Stimulated activated CD4-positive, alpha-beta T cell treated with anti-CD3 and anti-CD28 coated beads, Interleukin-12 subunit alpha, Interleukin-12 subunit beta, amount 100 ng/mL, for 24 hours (primary cell): ENCODE data around the gene CSNK2A2.

Experiments used
- DNase-seq, 2 experiments: peaks; one replicate each; pipeline ENCODE4 v3.0.0-alpha.2; 2020; ENCODE audit warnings: low read depth in 2 of 2

Gene CSNK2A2

DNA sequence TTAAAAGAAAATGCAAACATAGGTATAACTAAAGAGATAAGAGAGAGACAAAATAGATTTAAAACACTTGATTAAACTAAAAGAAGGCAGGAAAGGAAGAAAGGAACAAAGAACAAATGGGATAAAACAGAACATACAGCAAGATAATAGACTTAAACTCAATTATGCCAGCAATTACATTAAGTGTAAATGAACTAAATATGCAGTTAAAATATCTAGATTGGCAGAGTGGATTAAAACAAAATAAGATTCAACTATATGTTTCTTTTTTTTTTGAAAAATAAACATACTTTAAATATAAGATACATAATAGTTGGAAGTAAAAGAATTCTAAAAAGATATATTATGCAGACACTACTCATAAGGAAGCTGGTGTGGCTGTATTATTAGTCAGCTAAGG lies 59.1 kb downstream of the CSNK2A2 start:
- no peak for DNase-seq

DNA sequence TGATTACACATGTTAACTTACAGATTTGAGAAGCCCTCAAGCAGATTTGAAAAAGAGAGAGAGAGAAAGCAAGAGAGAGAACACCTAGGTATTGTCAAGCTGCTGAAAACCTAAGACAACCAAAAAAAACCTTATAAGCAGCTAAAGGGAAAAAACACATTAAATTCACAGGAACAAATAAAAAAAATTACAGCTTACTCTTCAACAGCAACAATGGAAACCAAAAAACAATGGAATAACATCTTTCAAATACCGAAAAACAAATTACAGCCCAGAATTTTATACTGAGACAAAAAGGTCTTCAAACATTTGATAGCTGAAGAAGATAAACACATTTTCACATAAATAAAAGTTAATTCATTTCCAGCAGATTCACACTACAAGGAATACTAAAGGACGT lies 60.3 kb downstream of the CSNK2A2 start:
- DNase-seq, result no peak

DNA sequence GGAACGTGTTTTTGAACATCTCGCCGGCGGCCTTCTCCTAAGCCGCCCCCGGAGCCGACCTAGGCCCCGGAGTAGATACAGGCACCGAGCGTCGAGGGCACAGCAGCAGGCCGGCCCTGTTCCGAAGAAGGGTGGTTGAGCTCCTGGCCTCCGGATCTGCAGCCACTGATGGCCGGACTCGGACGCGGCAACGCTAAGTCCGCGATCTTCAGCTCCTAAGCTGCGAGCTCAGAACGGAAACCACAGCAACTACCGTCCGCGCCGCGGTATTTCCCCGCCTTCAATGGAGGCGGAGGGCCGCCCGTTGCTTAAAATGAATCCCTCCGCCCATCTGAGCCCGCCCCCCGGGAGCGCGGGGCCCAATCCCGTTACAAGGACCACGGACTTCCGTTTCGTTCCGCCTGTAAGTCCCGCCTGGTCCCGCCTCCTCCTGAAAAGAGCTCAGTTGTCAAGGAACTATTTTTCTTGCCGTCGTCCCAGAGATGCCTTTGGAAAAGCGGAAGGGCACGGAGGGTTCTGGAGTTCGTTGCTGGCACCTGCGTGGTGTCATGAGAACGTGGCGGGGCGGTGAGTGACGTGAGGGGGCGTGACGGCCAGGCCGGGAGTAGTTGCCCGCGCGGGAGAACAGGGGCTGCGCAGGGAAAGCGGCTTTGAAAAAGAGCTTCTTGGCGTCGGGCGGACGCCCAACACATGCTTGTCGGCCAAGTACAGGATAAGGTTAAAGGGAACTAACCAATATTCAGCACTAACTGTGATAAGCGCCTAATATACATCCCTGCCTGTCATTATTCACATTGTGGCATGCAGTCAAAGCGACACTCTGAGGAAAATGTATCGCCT lies 68.6 kb downstream of the CSNK2A2 start, which contains the start of gene CFAP20:
TSS of gene CFAP20 (minus strand) at position 285 of the 840 bp plus-strand sequence. CDS start at position 19, 266 bp downstream.
- peak; percentile 93 to 97 for DNase-seq

DNA sequence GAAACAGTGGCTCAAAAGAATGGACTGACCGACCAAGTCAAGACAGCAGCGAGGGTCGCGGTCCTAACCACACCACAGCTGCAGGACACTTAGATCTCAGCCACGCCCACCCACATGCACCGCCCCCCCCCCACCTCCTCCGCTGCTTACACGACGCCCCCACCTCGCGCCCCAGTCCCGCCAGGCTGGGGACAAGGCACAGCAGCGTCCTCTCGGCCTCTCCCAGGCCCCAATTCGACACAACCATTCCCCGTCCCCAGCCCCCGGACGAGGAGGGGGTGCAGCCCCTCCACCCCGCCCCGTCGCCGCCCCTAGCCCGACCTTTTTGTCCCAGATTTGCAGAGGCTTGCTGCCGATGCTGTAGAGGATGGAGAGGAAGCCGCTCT lies 69.2 kb downstream of the CSNK2A2 start:
- no peak for DNase-seq

DNA sequence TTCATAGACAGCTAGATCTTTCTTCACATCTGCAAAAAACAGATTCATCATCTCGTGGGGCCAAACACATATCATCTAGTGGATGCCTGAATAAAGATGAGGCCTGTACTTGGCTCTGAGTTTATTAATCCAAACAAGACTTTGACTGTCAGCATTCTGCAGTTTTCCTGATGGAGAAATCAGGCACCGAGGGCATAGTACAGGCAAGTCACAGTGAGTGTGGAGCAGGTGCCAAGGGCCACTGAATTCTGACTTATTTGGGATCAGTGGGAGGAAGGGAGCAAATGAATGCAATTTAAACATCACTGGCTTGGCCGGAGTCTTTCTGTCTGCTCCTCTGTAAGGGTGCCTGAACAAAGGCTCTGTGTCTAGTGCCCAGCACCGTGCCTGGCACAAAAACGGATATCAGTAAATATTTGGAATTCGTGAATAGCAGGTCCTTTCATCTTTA lies 69.7 kb downstream of the CSNK2A2 start:
- no peak for DNase-seq

DNA sequence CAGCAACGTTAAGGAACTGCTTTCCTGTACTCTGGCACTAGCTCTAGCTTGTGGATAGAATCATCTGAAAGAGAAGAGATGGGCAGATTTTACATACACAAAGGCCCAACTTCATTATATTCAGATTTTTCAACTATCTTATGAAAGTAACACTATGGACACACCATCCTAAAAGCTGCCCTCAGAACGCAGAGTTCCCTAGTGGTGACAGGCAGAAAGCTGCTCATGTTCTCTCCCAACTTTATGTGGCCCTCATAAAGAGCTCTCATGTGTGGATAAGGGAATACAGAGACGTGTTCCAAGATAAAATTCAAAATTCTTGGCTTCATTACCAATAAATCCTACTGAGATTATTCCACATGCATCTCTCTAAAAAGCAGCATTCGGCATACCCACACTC lies 70.3 kb downstream of the CSNK2A2 start:
- no peak for DNase-seq

DNA sequence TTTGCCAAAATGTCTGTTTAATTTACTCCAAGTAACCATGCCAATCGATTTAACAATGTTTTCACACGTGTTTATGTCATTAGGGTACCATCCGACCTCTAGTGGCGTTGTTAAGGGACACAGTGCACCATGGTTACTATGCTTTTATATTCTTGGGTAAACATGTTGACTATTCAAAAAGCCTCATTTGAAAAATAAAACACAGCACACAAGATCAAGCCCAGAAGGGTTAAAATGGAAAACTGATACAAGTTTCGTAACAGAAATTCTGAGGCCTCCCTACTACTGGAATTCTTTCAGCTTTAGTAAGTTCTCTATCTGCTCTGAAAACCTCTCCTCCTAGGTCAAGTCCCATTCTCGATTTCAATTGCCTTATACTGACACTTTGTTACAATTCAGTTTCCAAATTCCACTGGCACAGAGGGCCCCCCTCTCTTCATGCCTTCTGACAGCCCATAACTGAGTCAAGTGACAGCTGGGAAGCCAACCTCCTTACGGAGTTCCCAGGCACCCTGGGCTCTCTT lies 70.8 kb downstream of the CSNK2A2 start:
- no peak for DNase-seq

DNA sequence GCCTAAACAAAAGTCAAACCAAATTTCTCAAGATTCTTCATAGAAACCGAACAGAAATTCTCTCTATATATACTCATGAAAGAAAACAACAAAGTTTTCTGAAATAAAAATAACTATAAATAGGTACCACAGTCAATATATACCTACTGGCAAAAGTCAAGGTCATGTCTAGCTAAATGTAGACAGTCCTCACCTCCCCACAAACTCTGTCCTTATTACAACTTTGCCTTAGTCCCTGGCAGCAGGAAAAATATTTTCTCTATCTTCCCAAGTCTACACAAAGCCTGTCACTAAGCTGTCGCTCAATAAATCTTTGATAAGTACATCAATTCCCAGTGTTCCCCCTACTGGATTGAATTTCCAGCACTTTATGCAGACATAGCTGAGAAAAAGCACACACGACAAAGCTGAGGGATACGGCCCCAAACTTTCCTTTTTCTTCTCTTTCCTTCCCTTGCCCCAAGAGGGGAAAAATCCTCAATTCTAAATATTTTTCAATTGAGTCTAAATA lies 71.4 kb downstream of the CSNK2A2 start:
- no peak for DNase-seq

DNA sequence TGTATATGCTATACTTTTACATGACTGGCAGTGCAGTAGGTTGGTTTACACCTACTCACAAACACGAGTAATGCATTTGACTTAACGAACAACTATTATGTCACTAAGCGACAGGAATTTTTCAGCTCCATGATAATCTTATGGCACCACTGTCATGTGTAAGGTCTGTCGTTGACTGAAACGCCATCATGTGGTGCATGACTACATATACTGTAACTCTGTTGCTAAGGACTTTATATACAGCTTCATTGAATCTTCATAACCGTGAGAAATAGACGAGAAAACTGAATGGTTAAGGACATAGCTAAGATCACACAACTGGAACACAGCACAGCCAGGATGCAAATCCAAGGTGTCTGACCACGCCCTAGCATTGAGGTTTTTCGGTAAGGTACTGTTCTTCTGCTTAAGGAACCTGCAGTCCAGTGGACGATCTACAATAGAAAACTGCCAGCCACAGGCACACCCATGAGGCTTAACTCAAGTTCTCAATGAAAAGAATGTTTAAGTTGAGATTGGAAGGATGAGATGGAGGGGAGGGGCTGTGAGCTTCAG lies 72.0 kb downstream of the CSNK2A2 start:
- no peak for DNase-seq

DNA sequence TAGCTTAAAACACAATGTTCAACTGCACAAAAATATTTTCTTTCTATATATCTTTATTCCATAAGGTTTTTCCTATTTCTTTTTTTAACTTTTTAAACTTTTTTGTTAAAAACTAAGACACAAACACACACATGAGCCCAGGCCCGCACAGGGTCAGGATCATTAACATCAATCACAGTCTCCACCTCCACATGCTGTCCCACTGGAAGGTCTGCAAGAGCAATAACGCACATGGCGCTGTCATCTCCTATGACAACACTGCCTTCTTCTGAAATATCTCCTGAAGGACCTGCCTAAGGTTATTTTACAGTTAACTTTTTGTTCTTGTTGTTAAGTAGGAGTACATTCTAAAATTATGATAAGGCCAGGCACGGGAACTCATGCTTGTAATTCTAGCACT lies 72.9 kb downstream of the CSNK2A2 start:
- DNase-seq, result no peak

DNA sequence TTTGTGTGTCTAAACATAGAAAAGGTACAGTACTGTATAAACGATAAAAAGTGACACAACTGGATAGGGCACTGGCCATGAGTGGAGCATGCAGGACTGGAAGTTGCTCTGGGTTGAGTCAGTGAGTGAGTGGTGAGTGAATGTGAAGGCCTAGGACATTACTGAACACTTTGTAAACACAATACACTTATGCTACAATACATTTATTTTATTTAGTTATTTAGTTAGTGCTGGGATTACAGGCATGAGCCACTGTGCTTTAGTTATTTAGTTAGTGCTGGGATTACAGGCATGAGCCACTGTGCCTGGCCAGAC lies 73.3 kb downstream of the CSNK2A2 start:
- no peak for DNase-seq

DNA sequence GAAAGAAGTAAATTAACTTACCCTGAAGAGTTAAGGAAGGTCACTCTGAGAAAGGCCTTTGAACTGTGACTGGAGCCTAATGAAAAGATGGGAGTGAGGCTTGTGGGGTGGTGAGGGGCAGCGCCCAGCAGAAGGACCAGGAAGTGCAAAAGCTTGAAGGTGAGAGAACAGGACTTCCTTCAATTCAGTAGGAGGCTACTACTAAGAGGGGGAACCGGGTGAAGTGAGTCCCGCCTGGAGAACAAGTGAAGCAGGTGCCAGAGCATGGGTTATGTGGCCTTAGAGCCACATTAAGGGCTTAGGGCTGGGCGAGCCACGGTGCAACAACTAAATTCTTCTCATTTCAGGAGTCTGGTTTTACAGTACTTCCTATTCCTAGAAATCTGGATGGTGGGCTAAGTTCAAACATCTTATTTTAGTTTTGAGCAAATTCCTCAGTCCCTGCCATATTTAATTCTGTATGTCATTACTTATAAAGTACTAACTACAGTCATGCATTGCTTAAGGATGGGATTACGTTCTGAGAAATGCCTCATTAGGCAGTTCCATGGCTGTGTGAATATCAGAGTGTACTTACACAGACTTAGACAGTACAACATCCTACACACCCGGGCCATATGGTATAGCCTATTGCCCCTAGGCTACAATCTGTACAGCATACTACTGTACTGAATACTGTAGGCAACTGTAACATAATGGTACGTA lies 73.9 kb downstream of the CSNK2A2 start:
- no peak for DNase-seq

DNA sequence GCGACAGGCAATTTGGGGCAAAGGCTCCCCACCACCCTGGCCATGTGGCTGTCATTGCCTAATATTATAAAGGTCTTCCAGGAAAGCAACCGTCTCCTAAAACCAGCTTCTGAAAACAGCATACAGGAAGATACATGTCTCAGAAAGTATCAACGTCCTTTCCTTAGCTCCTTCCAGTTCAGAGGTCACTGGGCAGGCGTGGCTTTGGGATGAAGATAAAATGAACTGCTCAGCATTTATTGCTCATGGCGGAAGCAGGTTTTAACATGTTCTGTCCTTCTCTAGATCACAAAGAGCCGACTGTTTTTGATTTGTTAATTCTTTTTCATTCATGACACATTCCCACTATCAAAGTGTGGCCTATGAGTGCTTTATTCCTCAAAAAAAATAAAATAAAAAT lies 76.8 kb downstream of the CSNK2A2 start:
- DNase-seq, result no peak

DNA sequence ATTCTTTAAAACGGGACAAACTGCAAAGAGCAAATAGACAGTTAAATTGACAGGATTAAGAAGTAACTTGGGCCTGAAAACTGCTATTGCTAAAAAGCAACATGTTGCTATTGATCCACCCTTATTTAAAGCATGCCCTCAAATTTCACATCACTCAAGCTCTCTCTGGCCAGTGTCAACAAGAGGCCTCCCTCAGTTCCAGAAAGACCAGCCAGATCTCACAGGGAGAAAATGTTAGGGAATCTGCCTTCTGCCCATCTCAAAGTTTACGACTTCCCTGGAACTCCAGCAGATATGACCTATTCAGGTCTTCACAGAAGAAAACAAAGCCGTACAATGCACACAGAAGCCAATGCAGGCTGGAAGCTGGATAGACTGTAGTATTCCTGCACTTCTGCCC lies 77.7 kb downstream of the CSNK2A2 start:
- no peak for DNase-seq

DNA sequence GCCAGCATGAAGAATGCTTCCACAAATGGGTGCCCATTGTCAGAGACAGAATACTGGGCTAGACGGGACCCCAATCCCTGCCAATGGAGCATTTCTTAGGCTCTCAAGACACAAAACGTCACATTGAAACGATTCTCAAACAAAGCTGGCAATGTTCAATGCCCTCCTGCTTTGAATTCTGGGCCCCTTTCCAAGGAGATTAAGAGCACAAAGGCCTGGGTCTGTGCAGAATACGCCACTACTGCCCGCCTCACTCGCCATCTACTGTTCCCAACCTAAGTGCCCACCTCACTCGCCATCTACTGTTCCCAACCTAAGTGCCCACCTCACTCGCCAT lies 78.4 kb downstream of the CSNK2A2 start:
- no peak for DNase-seq

DNA sequence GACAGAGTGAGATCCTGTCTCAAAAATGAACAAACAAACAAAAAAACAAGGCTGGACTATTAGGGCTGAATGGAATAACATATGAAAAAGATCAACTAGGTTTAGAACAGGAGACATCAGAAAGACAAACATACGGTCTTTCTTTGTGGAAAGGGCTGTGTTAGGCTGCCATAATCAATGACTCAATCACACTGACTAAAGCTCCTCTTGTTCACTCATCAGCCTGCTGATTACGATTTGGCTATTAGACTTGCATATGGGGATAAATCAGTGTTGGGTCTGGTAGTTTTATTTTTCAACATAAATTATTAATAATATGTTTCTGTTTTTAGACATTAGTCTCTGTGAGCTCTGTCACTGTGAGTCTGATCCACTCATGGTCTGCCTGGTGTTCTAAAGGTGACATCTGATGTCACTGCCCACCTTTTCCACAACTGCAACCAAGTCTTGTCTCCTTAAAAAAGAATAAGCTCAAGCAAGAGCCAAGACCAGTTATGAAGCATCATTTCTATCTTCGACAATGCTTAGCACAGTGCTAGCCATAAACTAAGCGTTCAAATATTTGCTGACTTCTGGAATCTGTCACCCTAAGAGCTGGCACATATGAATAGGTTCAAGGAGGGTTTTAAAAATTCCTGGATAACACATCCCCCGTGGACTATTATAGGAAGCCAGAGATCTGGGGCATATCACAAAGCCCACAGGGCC lies 79.0 kb downstream of the CSNK2A2 start:
- DNase-seq, result no peak

DNA sequence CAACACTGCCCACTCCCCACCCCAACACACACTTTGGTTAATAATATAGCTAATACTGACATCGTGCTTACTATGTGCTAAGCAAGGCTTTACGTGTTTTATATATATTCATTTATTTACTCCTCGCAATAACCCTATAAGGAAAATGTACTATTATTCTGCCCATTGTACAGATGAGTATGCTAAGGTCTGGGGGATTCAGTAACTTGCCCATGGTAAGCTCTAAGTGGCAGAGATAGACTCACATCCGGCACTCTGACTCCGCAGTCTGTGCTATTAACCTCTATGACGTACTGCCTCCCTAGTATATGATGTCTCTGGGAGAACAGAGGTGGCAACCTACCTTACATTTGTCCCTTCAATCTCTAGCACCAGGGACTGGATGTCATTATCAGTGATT lies 81.4 kb downstream of the CSNK2A2 start:
- DNase-seq, result no peak

DNA sequence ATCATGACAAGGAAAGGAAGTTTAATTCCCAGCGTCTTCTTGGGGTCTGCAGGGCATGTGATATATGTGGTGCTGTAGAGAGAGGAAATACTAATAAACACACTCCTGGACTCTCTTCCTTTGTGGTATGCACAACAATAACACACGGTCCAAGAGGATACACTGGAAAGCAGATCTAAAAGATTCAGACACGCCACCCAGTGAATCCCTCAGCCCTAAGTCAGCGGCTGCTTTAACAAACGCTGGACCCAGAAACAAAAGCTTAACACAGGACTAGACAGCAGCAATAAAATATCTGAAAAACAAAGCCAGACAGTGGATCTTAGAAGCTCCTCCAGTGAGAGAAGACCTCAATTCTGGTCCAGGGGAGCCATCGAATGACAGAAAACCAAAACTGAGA lies 81.8 kb downstream of the CSNK2A2 start:
- DNase-seq, result no peak

DNA sequence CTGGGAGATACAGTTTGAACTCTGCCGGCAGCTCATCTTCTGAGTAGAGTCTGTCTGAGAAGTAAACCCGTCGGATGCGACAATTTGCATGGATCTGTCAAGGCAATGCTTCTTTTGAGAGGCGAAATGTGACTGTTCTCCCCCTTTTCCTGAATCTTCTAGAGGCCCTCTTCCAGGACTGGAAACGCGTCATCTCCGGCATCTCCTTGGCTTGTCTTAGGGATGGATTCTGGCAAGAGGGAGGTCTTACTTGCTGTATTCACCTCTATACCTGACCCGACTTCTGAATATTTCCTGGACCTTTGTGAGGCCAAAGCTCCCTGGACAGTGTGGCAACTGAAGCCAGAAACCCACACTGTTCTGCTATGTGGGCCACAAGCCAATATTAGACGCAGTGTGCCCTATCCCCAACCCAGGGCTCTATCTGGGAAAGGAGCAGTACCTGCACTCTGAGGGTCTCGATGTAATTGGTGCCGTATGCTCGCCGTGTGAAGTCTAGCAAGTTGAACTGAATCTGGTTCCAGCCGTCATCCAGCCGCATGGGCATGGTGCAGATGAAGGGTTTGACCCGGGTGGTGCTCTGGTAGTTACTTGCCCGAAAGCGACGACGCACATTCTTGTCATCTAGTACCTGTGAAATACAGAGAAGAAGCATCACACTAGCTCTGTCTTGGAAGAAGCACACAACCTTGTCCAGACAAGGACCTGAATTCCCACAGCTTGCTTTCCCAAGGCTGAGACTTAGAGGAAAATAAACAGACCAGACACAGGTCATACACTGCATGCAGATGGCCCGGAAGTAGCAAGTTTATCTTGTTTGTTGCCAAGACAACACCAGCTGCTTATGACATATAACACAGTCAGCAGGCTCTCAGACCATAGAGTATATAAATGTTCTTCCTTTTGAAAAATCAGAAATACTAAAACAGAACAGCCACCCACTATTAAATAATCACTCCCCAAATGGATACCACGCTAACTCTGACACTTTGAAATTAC lies 82.8 kb downstream of the CSNK2A2 start:
- DNase-seq, result no peak

DNA sequence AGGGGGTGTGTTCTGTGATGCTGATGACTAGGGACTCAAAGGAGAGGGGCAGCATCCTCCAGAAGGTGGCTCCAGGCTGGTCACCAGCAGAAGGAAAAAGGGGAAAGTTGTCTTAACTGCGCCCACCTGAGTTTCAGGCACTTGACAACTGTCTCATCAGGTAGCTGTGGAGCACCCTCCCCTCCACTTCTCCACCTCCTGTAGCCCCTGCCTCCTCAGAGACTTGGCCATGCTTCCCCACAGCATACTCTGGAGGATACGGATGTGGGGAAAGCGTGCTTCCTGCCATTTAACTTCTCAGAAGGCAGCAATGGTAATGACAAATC lies 86.6 kb downstream of the CSNK2A2 start:
- no peak for DNase-seq
